ENCODE results near the gene YJU2. TPM values are rescaled to one million over a fixed set of nuclear protein-coding genes. Genes with fewer than 3 reads are reported as not detected.

YJU2 gene
- total RNA-seq, 1 donor from 2014 or later, result 8.7 TPM

DNA sequence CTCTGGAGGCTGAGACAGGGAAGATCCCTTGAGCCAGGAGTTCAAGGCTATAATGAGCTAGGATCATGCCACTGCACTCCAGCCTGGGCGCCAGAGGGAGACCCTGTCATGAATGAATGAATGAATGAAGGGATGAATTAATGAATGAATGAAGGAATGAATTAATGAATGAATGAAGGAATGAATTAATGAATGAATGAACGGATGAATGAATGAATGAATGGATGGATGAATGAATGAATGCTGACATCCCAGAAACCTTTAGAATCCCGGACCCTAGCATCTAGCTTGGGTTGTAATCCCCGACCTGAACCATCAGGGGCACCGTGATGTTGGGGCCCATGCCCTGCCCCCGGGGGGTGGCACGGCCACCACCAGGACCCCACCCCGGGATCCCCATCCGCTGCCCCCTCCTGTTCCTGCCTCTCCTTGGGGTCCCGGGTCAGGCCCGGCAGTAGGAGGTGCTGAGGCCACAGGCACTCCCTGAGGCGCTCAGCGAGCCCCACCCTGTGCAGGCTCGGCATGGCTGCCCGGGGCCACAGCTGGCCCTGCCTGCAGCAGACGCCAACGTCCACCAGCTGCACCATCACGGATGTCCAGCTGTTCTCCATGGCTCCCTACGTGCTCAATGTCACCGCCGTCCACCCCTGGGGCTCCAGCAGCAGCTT is 14.1 kb upstream of the YJU2 start:
- Mint-ChIP-seq H3K4me1 (no peaks in the 10 kb centered on the region), H3K4me3 (peak overlapping the region; percentile 38), H3K27me3 (ENCODE audit: insufficient read depth, low read depth) (peaks cover 13% of the 10 kb centered on the region), H3K9me3 (no peaks in the 10 kb centered on the region), H3K27ac (no peak overlapping the region), H3K36me3 (no peaks in the 10 kb centered on the region)
- H3K27me3 ChIP-seq, result no peaks in the 10 kb centered on the region
- H3K4me3 ChIP-seq, result no peak overlapping the region
- no peaks in the 10 kb centered on the region for H4K20me1 ChIP-seq (ENCODE audit: low read depth)
- no peak overlapping the region for H2AFZ ChIP-seq (replicated peaks)
- H3F3A ChIP-seq (ENCODE audit: low read depth), result peaks cover 5% of the 10 kb centered on the region
- no peak overlapping the region for H3K9ac ChIP-seq
- H3K4me1 ChIP-seq, result no peaks in the 10 kb centered on the region
- H3K4me2 ChIP-seq, result no peak overlapping the region
- H3K36me3 ChIP-seq, result no peaks in the 10 kb centered on the region
- TF ChIP-seq EZH2phosphoT487 (IDR thresholded peaks at IDR 0.05) (no peak), EZH2 (IDR thresholded peaks at IDR 0.05) (no peak)
- TF ChIP-seq, protein P1, sequence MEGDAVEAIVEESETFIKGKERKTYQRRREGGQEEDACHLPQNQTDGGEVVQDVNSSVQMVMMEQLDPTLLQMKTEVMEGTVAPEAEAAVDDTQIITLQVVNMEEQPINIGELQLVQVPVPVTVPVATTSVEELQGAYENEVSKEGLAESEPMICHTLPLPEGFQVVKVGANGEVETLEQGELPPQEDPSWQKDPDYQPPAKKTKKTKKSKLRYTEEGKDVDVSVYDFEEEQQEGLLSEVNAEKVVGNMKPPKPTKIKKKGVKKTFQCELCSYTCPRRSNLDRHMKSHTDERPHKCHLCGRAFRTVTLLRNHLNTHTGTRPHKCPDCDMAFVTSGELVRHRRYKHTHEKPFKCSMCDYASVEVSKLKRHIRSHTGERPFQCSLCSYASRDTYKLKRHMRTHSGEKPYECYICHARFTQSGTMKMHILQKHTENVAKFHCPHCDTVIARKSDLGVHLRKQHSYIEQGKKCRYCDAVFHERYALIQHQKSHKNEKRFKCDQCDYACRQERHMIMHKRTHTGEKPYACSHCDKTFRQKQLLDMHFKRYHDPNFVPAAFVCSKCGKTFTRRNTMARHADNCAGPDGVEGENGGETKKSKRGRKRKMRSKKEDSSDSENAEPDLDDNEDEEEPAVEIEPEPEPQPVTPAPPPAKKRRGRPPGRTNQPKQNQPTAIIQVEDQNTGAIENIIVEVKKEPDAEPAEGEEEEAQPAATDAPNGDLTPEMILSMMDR (IDR thresholded peaks at IDR 0.05), result no peak
- H3K79me2 ChIP-seq (ENCODE audit: low read depth), result no peaks in the 10 kb centered on the region
- H3K9me3 ChIP-seq (ENCODE audit: low read depth), result no peaks in the 10 kb centered on the region
- no peak for DNase-seq (ENCODE audit: low spot score)
- no peak overlapping the region for H3K27ac ChIP-seq

DNA sequence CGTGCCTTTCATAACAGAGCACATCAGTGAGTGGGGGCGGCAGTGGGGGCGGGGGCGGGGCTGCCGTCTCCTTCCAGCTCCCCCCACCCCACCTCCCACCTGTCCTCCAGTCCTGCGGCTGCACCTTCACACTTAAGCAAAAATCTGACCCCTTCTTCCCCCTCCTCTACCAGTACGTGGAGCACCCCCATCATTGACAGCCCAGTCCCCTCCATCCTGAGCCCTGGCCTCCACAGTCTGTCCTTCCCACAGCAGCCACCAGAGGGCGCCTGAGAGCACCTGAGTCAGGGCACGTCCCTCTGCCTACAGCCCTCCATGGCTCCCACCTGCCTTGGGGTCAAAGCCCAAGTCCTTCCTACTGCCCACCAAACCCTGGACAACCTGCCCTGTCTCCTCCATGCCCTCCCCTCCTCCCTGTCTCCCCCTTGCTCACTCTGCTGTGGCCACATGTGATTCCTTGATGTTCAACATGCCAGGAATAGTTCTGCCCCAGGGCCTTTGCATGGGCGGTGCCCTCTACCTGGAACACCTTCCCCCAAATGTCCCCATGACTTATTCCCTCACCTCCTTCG is 13.5 kb upstream of the YJU2 start:
- H3K4me3 ChIP-seq, result no peak overlapping the region
- no peak overlapping the region for H3K4me2 ChIP-seq
- H3K36me3 ChIP-seq, result no peaks in the 10 kb centered on the region
- H3K9me3 Mint-ChIP-seq, result no peaks in the 10 kb centered on the region
- TF ChIP-seq, protein P1 (IDR thresholded peaks at IDR 0.05), result peak; percentile 72
- TF ChIP-seq EZH2 (IDR thresholded peaks at IDR 0.05), result no peak
- H3F3A ChIP-seq (ENCODE audit: low read depth), result peaks cover 4% of the 10 kb centered on the region
- H3K9ac ChIP-seq, result no peak overlapping the region
- H3K27ac Mint-ChIP-seq, result no peak overlapping the region
- no peaks in the 10 kb centered on the region for H3K79me2 ChIP-seq (ENCODE audit: low read depth)
- H3K4me3 Mint-ChIP-seq, result no peak overlapping the region
- no peak overlapping the region for H3K27ac ChIP-seq
- H2AFZ ChIP-seq (replicated peaks), result no peak overlapping the region
- H3K36me3 Mint-ChIP-seq, result no peaks in the 10 kb centered on the region
- no peaks in the 10 kb centered on the region for H4K20me1 ChIP-seq (ENCODE audit: low read depth)
- peak; percentile 52 for DNase-seq (ENCODE audit: low spot score)
- H3K4me1 Mint-ChIP-seq, result no peaks in the 10 kb centered on the region
- no peaks in the 10 kb centered on the region for H3K9me3 ChIP-seq (ENCODE audit: low read depth)
- no peaks in the 10 kb centered on the region for H3K4me1 ChIP-seq
- H3K27me3 Mint-ChIP-seq (ENCODE audit: insufficient read depth, low read depth), result peaks cover 13% of the 10 kb centered on the region
- H3K27me3 ChIP-seq, result no peaks in the 10 kb centered on the region

DNA sequence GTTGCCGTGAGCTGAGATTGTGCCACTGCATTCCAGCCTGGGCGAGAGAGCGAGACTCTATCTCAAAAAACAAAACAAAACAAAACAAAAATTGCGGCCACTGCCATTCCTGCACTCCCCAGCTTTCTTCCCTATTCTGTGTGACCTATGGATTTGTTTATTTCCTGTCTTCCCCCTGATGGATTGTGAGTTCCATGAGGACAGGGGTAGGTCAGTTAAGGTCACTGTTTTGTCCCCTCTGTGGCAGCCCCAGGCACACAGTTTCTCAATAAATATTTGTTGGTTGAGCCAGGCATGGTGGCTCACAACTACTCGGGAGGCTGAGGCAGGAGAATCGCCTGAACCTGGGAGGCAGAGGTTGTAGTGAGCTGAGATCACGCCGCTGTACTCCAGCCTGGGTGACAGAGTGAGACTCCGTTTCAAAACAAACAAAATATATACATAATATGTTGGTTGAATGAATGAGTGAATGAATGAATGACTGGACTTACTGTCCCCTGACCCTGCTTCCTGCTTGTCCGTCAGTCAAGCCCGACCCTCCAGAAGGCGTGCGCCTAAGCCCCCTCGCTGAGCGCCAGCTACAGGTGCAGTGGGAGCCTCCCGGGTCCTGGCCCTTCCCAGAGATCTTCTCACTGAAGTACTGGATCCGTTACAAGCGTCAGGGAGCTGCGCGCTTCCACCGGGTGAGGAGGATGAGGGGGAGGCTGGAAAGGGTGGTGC is 12.6 kb upstream of the YJU2 start:
- Histone ChIP-seq H3K9ac (no peak overlapping the region), H3F3A (ENCODE audit: low read depth) (no peaks in the 10 kb centered on the region), H3K36me3 (no peaks in the 10 kb centered on the region), H3K27me3 (no peaks in the 10 kb centered on the region), H3K4me3 (no peak overlapping the region), H2AFZ (replicated peaks) (peak overlapping the region; percentile 6), H3K9me3 (ENCODE audit: low read depth) (no peaks in the 10 kb centered on the region), H3K4me1 (no peaks in the 10 kb centered on the region), H4K20me1 (ENCODE audit: low read depth) (no peaks in the 10 kb centered on the region), H3K79me2 (ENCODE audit: low read depth) (no peaks in the 10 kb centered on the region), H3K4me2 (no peak overlapping the region), H3K27ac (no peak overlapping the region)
- Mint-ChIP-seq H3K4me1 (no peaks in the 10 kb centered on the region), H3K36me3 (no peaks in the 10 kb centered on the region), H3K27me3 (ENCODE audit: insufficient read depth, low read depth) (peaks cover 15% of the 10 kb centered on the region), H3K27ac (no peak overlapping the region), H3K4me3 (no peak overlapping the region), H3K9me3 (no peaks in the 10 kb centered on the region)
- no peak for DNase-seq (ENCODE audit: low spot score)
- TF ChIP-seq, protein P1 (IDR thresholded peaks at IDR 0.05), result no peak
- no peak for TF ChIP-seq EZH2phosphoT487 (IDR thresholded peaks at IDR 0.05)

Measured in neural progenitor cell (in vitro differentiated cells).